HepG2 (cell line): ENCODE data around the gene FIBCD1. TPM values are rescaled to one million over a fixed set of nuclear protein-coding genes. Genes with fewer than 3 reads are reported as not detected.

Experiments used
- ATAC-seq: fragments of 200-7000 bp; cut with Tn5 transposase; 3 replicates; pipeline ENCODE4 v1.9.1; 2020; ENCODE audit warnings: mild to moderate bottlenecking, moderate library complexity
- BruUV-seq: library from RNA; stranded (reverse); fragments of 400-500 nt; replicated peaks from 2 replicates; lab custom pipeline; 2021; lab: Mats Ljungman, UMichigan
- CTCF ChIA-PET: fragments of 300-600 bp; formaldehyde crosslinking; extraction: SDS; loops from one replicate; lab custom pipeline; 2021; ENCODE audit warnings: low total read pairs, inconsistent platforms, low intra/inter-chr PET ratio; lab: Yijun Ruan, JAX
- POLR2A ChIA-PET: fragments of 350-600 bp; sonication (Branson Sonifier 250); formaldehyde crosslinking; loops from one replicate; lab custom pipeline; 2020; ENCODE audit warnings: antibody characterized with exemption, inconsistent platforms; lab: Yijun Ruan, JAX
- DNase-seq: peaks from one replicate; pipeline ENCODE4 v3.0.0-alpha.2; 2015; ENCODE audit warnings: low spot score
- FAIRE-seq: peaks from 3 replicates; lab custom pipeline; 2011; peaks lifted over from hg19 to GRCh38; lab: Jason Lieb, UNC
- H2AFZ ChIP-seq: one replicate; pipeline ENCODE4 v1.6.1; 2011; ENCODE audit warnings: low read length, inconsistent platforms
- H3K27ac ChIP-seq: fragments of 300-600 bp; 3 replicates; pipeline ENCODE4 v1.8.0; 2011; ENCODE audit warnings: mixed run types, mild to moderate bottlenecking, mixed read lengths, low read length, inconsistent platforms; ENCODE audit not compliant: insufficient read depth; ENCODE audit errors: extremely low read length
- H3K27me3 ChIP-seq, 2 experiments: fragments of 200-600 bp in 1 of 2; 2 replicates in 1 of 2; 3 replicates in 1 of 2; pipeline versions ENCODE4 v1.6.0 to v1.8.0; 2011; ENCODE audit warnings: low read length in 2 of 2, mild to moderate bottlenecking in 2 of 2, moderate library complexity in 2 of 2, inconsistent platforms in 1 of 2; ENCODE audit not compliant: insufficient read depth in 2 of 2, control insufficient read depth in 1 of 2
- H3K36me3 ChIP-seq, 2 experiments: fragments of 200-600 bp in 1 of 2; replicated peaks in 1 of 2; 2 replicates in 1 of 2; 3 replicates in 1 of 2; pipeline versions ENCODE4 v1.5.1 to v1.8.0; 2011; ENCODE audit warnings: low read length in 2 of 2, inconsistent platforms in 1 of 2; ENCODE audit not compliant: insufficient read depth in 2 of 2, control insufficient read depth in 1 of 2
- H3K4me1 ChIP-seq: 2 replicates; pipeline ENCODE4 v1.5.1; 2012; ENCODE audit warnings: low read length, inconsistent platforms; ENCODE audit not compliant: insufficient read depth
- H3K4me2 ChIP-seq: 2 replicates; pipeline ENCODE4 v1.6.0; 2011; ENCODE audit warnings: low read depth, low read length, inconsistent platforms
- H3K4me3 ChIP-seq, 3 experiments: fragments of 200-600 bp in 1 of 3; sonication (generic), shearing (Covaris generic) in 1 of 3; replicated peaks in 1 of 3; 2 replicates each; pipeline ENCODE4 v1.5.1; 2011 to 2016; ENCODE audit warnings: low read length in 3 of 3, inconsistent platforms in 2 of 3, low read depth in 2 of 3, mild to moderate bottlenecking in 2 of 3, control low read depth in 1 of 3, mixed read lengths in 1 of 3; ENCODE audit not compliant: insufficient read depth in 1 of 3
- H3K79me2 ChIP-seq: one replicate; pipeline ENCODE4 v1.6.1; 2011; ENCODE audit warnings: low read length, inconsistent platforms; ENCODE audit not compliant: insufficient read depth
- H3K9ac ChIP-seq: 2 replicates; pipeline ENCODE4 v1.6.0; 2011; ENCODE audit warnings: mild to moderate bottlenecking, low read depth, low read length, inconsistent platforms; ENCODE audit not compliant: insufficient read depth
- H3K9me3 ChIP-seq: 2 replicates; pipeline ENCODE4 v1.5.1; 2012; ENCODE audit warnings: mild to moderate bottlenecking, low read length
- H4K20me1 ChIP-seq: 2 replicates; pipeline ENCODE4 v1.6.0; 2011; ENCODE audit warnings: inconsistent platforms, mild to moderate bottlenecking, low read length, moderate library complexity; ENCODE audit not compliant: insufficient read depth
- GABPA ChIP-seq, 2 experiments: IDR thresholded peaks; 2 replicates each; pipeline ENCODE4 v1.6.1; 2011 to 2016; ENCODE audit warnings: low read depth in 2 of 2, low read length in 1 of 2, missing biosample characterization in 1 of 2, missing genetic modification characterization in 1 of 2
- MED8 ChIP-seq: sonication (generic); formaldehyde crosslinking; IDR thresholded peaks from 2 replicates; pipeline ENCODE4 v1.8.1; 2023; ENCODE audit warnings: mild to moderate bottlenecking, missing genetic modification reagents; ENCODE audit not compliant: insufficient replicate concordance
- XBP1 ChIP-seq: sonication (generic); formaldehyde crosslinking; IDR thresholded peaks from 2 replicates; pipeline ENCODE4 v1.5.0; 2020; ENCODE audit warnings: missing genetic modification reagents
- ZNF674 ChIP-seq: sonication (generic); formaldehyde crosslinking; IDR thresholded peaks from 2 replicates; pipeline ENCODE4 v1.5.0; 2020; ENCODE audit warnings: low read depth, mild to moderate bottlenecking, missing genetic modification reagents
- WGBS: methylation state at CpG from one replicate; pipeline ENCODE4 v1.1.6; 2017; ENCODE audit warnings: low lambda C conversion rate; 5-methylcytosine and 5-hydroxymethylcytosine counted together
- in situ Hi-C: cut with HindIII; loops from 2 replicates; pipeline ENCODE4 v1.10.0; 2017; ENCODE audit warnings: low pct_unique_long_range_greater_than_20kb; ENCODE audit not compliant: extremely low pct_ligation_motif_present
- intact Hi-C: fragments of 100-400 bp; cut with micrococcal nuclease; formaldehyde crosslinking; loops from one replicate; pipeline ENCODE4 v1.10.0; 2022; ENCODE audit not compliant: unreplicated experiment
- polyA plus RNA-seq, 8 experiments: library from polyadenylated mRNA; depleted of rRNA in 3 of 8; stranded (reverse) in 7 of 8; unstranded in 1 of 8; fragments of >200 nt; fragmentation: Illumina TruSeq in 4 of 8; extraction: Trizol in 4 of 8; gene quantifications; 2 replicates each; pipeline versions ENCODE4 v1.2.1 to v1.2.3, GENCODE V29; 2011 to 2016; ENCODE audit warnings: low read depth in 4 of 8, missing spikeins in 1 of 8, mixed read lengths in 1 of 8; ENCODE audit not compliant: insufficient read depth in 1 of 8
- total RNA-seq, 5 experiments: library from RNA; depleted of rRNA; stranded (reverse); fragments of >200 nt; fragmentation: Illumina TruSeq; extraction: Trizol; gene quantifications; 2 replicates each; pipeline ENCODE4 v1.2.3, GENCODE V29; 2016; ENCODE audit warnings: low read depth in 1 of 5
- TF ChIP-seq, protein P1 (sequence below): sonication (generic); formaldehyde crosslinking; IDR thresholded peaks from 2 replicates; pipeline ENCODE4 v1.4.0; 2020; ENCODE audit warnings: mild to moderate bottlenecking, missing genetic modification reagents
- TF ChIP-seq, protein P2 (sequence below): sonication (generic); formaldehyde crosslinking; IDR thresholded peaks from 2 replicates; pipeline ENCODE4 v1.4.0; 2020; ENCODE audit warnings: missing genetic modification reagents

FIBCD1 gene
- total and polyA plus RNA-seq, 2 of the 13 experiments (the other 11 are each of a cell fraction or from before 2014, with no cell fraction given): 0.55 to 0.89 TPM

DNA sequence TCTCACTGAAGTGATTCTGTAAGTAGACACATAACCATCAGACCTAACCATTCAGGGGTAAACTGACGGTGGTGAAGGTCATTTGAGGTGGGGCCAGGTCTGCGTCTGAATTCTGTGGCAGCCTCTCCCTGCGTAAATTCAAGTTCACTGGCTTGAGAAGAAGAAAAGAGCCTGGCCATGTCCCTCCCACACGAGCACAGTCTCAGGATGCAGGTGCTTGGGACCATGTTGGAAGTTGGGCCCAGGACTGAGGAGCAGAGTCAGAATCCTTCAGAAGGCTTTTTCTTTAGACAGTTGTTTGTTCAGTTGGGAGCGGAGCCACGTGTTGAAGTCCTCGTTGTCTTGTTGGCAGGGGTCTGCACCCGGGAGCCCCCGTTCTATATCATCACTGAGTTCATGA is 66.5 kb downstream of the FIBCD1 start (continued):
- TF ChIP-seq GABPA (IDR thresholded peaks at IDR 0.05; ENCODE audit: low read depth, low read length) (no peak), GABPA (CRISPR knock-in tag; IDR thresholded peaks at IDR 0.05; ENCODE audit: low read depth) (no peak)
- TF ChIP-seq, protein P1, sequence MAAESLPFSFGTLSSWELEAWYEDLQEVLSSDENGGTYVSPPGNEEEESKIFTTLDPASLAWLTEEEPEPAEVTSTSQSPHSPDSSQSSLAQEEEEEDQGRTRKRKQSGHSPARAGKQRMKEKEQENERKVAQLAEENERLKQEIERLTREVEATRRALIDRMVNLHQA (CRISPR knock-in tag): no peak
- TF ChIP-seq, all 625 proteins: peak for 2

DNA sequence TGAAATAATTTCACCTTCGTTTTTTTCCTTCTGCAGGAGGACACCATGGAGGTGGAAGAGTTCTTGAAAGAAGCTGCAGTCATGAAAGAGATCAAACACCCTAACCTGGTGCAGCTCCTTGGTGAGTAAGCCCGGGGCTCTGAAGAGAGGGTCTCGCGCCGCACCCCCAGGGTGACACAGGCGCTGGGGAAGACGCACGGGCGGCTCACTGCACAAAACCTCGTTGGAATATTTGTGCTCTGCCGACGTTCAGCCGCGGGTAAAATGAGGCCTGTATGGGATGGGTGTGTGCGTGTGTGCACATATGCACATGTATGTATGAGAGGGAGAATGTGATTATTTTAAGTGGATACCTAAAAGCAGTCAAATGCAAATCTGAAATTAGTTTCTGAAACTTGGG is 67.0 kb downstream of the FIBCD1 start:
- 98% methylated on average over 15 of the region's 15 CpGs for WGBS
- ATAC-seq (no peak), DNase-seq (no peak), FAIRE-seq (no peak)
- Histone ChIP-seq H2AFZ (no peak overlapping the region), H4K20me1 (peaks cover 11% of the 10 kb centered on the region), H3K4me1 (peaks cover 24% of the 10 kb centered on the region), H3K9ac (no peak overlapping the region), H3K4me2 (no peak overlapping the region), H3K4me3 (no peak overlapping the region), H3K27me3 (no peaks in the 10 kb centered on the region), H3K36me3 (peaks cover 28 to 74% of the 10 kb centered on the region in 2 experiments), H3K27ac (peak overlapping the region; percentile 57), H3K9me3 (no peaks in the 10 kb centered on the region), H3K79me2 (no peaks in the 10 kb centered on the region)
- ChIA-PET CTCF (no interaction called here), POLR2A (no interaction called here)
- in situ Hi-C loops (no loop called here), intact Hi-C loops (no loop called here)
- BruUV-seq: no TSS peak
- TF ChIP-seq ZNF674 (CRISPR knock-in tag) (no peak), MED8 (CRISPR knock-in tag) (no peak), XBP1 (CRISPR knock-in tag) (no peak)
- TF ChIP-seq, protein P2, sequence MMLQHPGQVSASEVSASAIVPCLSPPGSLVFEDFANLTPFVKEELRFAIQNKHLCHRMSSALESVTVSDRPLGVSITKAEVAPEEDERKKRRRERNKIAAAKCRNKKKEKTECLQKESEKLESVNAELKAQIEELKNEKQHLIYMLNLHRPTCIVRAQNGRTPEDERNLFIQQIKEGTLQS: no peak
